ENCODE data around the gene ANKIB1. TPM values are rescaled to one million over a fixed set of nuclear protein-coding genes. Genes with fewer than 3 reads are reported as not detected.
"Not testable (repeated sequence)": the region's sequence is repeated elsewhere in the genome, so short reads cannot be mapped to it uniquely, and the experiment has no call there.

Gene ANKIB1
- total RNA-seq, 2 experiments from 2014 or later: 25.3 to 42.3 TPM

GRCh38 chr7:92436612-92437445 lies 191.1 kb downstream of the ANKIB1 start:
- Histone ChIP-seq H3K4me3 (ENCODE audit: low read depth, low read length, poor library complexity, severe bottlenecking) (no peak overlapping the region), H4K20me1 (ENCODE audit: insufficient read depth, low read length) (no peaks in the 10 kb centered on the region), H3K9me2 (ENCODE audit: insufficient read depth, low read length) (no peaks in the 10 kb centered on the region), H3K36me3 (ENCODE audit: insufficient read depth, low read length) (no peaks in the 10 kb centered on the region), H3K79me2 (ENCODE audit: insufficient read depth, low read depth, low read length) (no peaks in the 10 kb centered on the region), H3K4me1 (ENCODE audit: insufficient read depth, low read length, poor library complexity, severe bottlenecking) (no peaks in the 10 kb centered on the region), H3K4me2 (ENCODE audit: low read length) (no peak overlapping the region), H3K9me3 (ENCODE audit: low read length) (no peaks in the 10 kb centered on the region), H2AFZ (ENCODE audit: low read length) (no peak overlapping the region), H3K27ac (ENCODE audit: low read depth, low read length, poor library complexity, severe bottlenecking) (no peak overlapping the region)
- no TSS peak for BruUV-seq (replicated peaks)
- intact Hi-C loops (cut with micrococcal nuclease; ENCODE audit: unreplicated experiment): no loop called here
- TF ChIP-seq EZH2phosphoT487 (IDR thresholded peaks at IDR 0.05; ENCODE audit: borderline replicate concordance, low read depth, low read length): no peak
- no peak for TF ChIP-seq CTCF (conservative IDR thresholded peaks at IDR 0.05; ENCODE audit: low read length)
- ChIA-PET CTCF (ENCODE audit: unreplicated experiment) (no interaction called here), POLR2A (no interaction called here)
- no peak for DNase-seq (ENCODE audit: low spot score)

- BruUV-seq (replicated peaks): no TSS peak
- no peak for DNase-seq (ENCODE audit: low spot score)
- intact Hi-C loops (cut with micrococcal nuclease; ENCODE audit: unreplicated experiment): no loop called here
- H3K4me3 ChIP-seq (ENCODE audit: low read depth, low read length, poor library complexity, severe bottlenecking): no peak overlapping the region
- TF ChIP-seq EZH2phosphoT487 (IDR thresholded peaks at IDR 0.05; ENCODE audit: borderline replicate concordance, low read depth, low read length) (no peak), CTCF (conservative IDR thresholded peaks at IDR 0.05; ENCODE audit: low read length) (no peak)
- no peaks in the 10 kb centered on the region for H3K4me1 ChIP-seq (ENCODE audit: insufficient read depth, low read length, poor library complexity, severe bottlenecking)
- H3K79me2 ChIP-seq (ENCODE audit: insufficient read depth, low read depth, low read length): no peaks in the 10 kb centered on the region
- H4K20me1 ChIP-seq (ENCODE audit: insufficient read depth, low read length): no peaks in the 10 kb centered on the region
- no peak overlapping the region for H3K4me2 ChIP-seq (ENCODE audit: low read length)
- no peaks in the 10 kb centered on the region for H3K9me2 ChIP-seq (ENCODE audit: insufficient read depth, low read length)
- no peaks in the 10 kb centered on the region for H3K36me3 ChIP-seq (ENCODE audit: insufficient read depth, low read length)
- ChIA-PET POLR2A (interaction anchor here (0.8 kb wide), 1 partner anchor 8 kb away, joined by 3 read pairs; no protein-coding TSS in a partner anchor), CTCF (ENCODE audit: unreplicated experiment) (no interaction called here)
- H3K9me3 ChIP-seq (ENCODE audit: low read length): no peaks in the 10 kb centered on the region
- no peak overlapping the region for H2AFZ ChIP-seq (ENCODE audit: low read length)
- no peak overlapping the region for H3K27ac ChIP-seq (ENCODE audit: low read depth, low read length, poor library complexity, severe bottlenecking)
Measured at GRCh38 chr7:92437956-92438491, 192.2 kb downstream of the ANKIB1 start.

DNA sequence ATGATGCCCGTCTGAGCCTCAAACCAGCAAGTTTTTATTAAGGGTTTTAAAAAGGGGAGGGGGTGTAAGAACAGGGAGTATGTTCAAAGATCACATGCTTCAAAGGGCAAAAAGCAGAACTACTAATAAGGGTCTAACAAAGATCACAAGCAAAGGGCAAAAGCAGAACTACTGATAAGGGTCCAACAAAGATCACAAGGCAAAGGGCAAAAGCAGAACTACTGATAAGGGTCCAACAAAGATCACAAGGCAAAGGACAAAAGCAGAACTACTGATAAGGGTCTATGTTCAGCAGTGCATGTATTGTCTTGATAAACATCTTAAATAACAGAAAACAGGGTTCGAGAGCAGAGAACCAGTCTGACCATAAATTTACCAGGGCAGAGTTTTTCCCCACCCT lies 196.9 kb downstream of the ANKIB1 start:
- DNase-seq (ENCODE audit: low spot score); H3K9me3 ChIP-seq (ENCODE audit: low read length); H3K27ac ChIP-seq (ENCODE audit: low read depth, low read length, poor library complexity, severe bottlenecking); H3K79me2 ChIP-seq (ENCODE audit: insufficient read depth, low read depth, low read length); H4K20me1 ChIP-seq (ENCODE audit: insufficient read depth, low read length); H3K4me2 ChIP-seq (ENCODE audit: low read length); H3K9me2 ChIP-seq (ENCODE audit: insufficient read depth, low read length); POLR2A ChIA-PET; H3K36me3 ChIP-seq (ENCODE audit: insufficient read depth, low read length); BruUV-seq (replicated peaks); H3K4me3 ChIP-seq (ENCODE audit: low read depth, low read length, poor library complexity, severe bottlenecking); H2AFZ ChIP-seq (ENCODE audit: low read length); CTCF ChIA-PET (ENCODE audit: unreplicated experiment); intact Hi-C loops (cut with micrococcal nuclease; ENCODE audit: unreplicated experiment); H3K4me1 ChIP-seq (ENCODE audit: insufficient read depth, low read length, poor library complexity, severe bottlenecking): not testable (repeated sequence)

Data from OCI-LY7 (cell line).